ENCODE measurements around the gene MSANTD2.

MSANTD2 gene

DNA sequence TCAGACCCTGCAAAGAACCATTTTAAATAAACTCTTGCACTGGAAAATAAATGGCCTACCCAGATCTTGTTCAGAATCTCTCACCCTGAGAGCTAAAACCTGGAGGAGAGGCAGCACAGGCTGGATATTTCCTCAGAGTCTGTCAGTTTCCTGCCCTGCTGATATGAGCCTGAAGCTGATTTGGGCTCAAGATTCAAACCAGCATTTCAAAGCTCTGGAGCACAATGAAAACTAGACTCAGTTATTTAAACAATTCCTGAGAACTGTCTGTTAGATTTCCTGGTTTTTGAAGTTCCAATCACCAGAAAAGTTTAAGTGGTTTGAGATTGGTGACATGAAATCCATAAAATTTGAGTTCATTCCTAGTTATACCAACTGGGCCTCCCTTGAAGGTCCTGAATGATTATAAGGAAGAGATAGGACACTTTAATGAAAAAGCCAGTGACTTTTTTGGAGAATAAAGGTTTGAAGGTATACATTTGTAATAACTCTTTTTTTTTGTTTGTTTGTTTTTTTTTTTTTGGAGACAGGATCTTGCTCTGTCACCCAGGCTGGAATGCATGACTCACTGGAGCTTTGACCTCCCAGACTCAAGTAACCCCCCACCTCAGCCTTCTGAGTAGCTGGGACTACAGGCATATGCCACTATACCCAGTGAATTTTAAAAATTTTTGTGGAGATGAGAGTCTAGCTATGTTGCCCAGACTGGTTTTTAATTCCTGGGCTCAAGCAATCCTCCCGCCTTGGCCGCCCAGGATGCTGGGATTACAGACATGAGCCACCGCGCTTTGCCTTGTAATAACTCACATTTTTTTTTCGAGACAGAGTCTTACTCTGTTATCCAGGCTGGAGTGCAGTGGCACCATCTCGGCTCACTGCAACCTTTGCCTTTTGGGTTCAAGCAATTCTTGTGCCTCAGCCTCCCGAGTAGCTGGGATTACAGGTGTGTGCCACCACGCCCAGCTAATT, 30.1 kb downstream of the MSANTD2 start:
- TF ChIP-seq, protein P1, sequence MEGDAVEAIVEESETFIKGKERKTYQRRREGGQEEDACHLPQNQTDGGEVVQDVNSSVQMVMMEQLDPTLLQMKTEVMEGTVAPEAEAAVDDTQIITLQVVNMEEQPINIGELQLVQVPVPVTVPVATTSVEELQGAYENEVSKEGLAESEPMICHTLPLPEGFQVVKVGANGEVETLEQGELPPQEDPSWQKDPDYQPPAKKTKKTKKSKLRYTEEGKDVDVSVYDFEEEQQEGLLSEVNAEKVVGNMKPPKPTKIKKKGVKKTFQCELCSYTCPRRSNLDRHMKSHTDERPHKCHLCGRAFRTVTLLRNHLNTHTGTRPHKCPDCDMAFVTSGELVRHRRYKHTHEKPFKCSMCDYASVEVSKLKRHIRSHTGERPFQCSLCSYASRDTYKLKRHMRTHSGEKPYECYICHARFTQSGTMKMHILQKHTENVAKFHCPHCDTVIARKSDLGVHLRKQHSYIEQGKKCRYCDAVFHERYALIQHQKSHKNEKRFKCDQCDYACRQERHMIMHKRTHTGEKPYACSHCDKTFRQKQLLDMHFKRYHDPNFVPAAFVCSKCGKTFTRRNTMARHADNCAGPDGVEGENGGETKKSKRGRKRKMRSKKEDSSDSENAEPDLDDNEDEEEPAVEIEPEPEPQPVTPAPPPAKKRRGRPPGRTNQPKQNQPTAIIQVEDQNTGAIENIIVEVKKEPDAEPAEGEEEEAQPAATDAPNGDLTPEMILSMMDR (IDR thresholded peaks at IDR 0.05; ENCODE audit: control extremely low read depth, extremely low read depth, low read depth, missing control alignments), result no peak
- no peak for DNase-seq (ENCODE audit: extremely low spot score)
- ChIA-PET CTCF (interaction anchor here (1.1 to 21.1 kb wide), 10 partner anchors 8 to 125 kb away, joined by 3 to 381 read pairs (median 8); partner anchors contain the start of genes MSANTD2, NRGN and VSIG2), POLR2A (no interaction called here)

DNA sequence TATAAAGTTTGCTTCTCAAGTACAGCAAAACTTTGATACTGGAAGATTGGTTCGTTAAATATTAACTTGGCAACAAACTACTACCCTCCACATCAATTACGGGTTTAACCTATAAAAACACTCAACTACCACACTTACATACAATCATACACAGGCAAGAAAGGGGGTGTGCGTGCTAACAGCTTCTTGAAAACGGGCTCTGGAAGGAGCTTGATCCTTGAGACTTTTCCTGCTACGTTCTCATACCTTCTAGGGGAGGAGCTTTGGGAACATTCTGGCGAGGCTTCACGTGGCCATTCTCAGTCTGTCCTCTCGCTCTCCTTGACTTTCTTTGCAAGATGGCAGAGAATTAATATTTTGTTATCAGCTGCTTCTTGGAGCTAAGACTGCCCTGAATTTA, 31.3 kb downstream of the MSANTD2 start:
- DNase-seq (ENCODE audit: extremely low spot score), result no peak
- ChIA-PET POLR2A (no interaction called here), CTCF (interaction anchor here (1.4 to 21.1 kb wide), 8 partner anchors 9 to 124 kb away, joined by 4 to 381 read pairs (median 10); partner anchors contain the start of genes MSANTD2, NRGN and VSIG2)
- TF ChIP-seq, protein P1 (IDR thresholded peaks at IDR 0.05; ENCODE audit: control extremely low read depth, extremely low read depth, low read depth, missing control alignments), result no peak

DNA sequence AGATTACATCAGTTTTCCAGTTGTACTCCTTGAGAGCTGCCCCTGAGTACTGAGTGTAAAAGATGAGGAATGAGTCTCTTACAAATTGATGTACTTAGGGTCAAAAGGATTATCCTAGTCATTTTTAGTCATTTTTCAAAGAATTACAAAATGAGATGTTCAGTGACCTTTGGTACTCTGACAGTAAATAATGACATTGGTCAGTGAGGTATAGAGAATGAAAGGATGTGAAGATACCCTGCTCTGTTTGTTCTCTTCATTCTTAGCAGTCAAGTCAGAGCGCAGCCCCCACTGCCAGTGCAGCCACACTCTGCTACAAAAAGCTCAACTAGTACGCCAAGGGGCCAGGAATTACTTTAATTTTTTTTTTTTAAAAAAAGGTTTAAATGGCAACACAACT, 34.0 kb downstream of the MSANTD2 start:
- CTCF ChIA-PET, result interaction anchor here (1.4 to 21.1 kb wide), 5 partner anchors 8 to 95 kb away, joined by 4 to 381 read pairs (median 86); partner anchors contain the start of genes MSANTD2, NRGN, SIAE and SPA17
- DNase-seq (ENCODE audit: extremely low spot score), result no peak
- POLR2A ChIA-PET, result no interaction called here
- TF ChIP-seq, protein P1 (IDR thresholded peaks at IDR 0.05; ENCODE audit: control extremely low read depth, extremely low read depth, low read depth, missing control alignments), result no peak

DNA sequence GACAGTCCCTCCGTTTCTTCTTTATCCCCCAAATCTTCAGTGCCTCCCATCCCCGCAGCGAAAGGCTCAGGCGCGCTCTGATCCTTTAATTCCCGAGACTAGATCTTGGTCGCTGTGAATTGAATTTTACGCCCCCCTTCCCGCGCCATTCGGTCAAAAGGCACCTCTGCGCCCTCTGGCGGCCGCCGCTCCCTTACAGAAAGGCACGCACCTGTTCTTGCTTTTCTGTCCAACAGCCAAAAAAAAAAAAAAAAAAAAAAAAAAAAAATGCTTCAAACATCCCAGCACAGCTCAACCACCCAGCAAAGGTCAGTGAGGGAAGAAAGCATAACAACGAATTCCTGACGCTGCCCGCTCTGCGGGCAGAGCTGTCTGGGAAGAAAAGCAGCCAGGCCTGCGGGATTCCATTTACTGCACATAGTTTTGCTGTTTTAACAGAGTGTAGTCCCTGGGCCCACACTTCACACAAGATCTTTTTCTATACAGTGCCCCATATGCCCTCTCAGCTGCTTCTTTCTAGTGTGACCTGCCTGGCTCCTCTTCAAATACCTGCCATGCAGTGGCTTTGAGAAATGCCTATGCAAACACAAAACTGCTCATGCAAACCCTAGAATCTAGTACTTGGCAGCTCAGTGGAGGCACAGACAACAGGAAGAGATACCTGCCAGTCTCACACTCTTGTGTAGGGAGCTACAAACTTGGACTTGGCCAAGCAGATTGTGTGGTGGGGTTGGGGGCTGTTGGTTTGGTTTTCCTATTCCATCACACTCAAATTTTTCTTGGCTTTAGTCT, 36.9 kb downstream of the MSANTD2 start:
- ChIA-PET POLR2A (interaction anchor here (0.6 kb wide), 1 partner anchor 33 kb away, joined by 5 read pairs; no protein-coding TSS in a partner anchor), CTCF (interaction anchor here (0.7 to 21.1 kb wide), 22 partner anchors 13 to 691 kb away, joined by 3 to 381 read pairs (median 3); partner anchors contain the start of genes MSANTD2, NRGN, SIAE and SPA17)
- peak; percentile 70 for DNase-seq (ENCODE audit: extremely low spot score)
- TF ChIP-seq, protein P1 (IDR thresholded peaks at IDR 0.05; ENCODE audit: control extremely low read depth, extremely low read depth, low read depth, missing control alignments), result peak; percentile 84

DNA sequence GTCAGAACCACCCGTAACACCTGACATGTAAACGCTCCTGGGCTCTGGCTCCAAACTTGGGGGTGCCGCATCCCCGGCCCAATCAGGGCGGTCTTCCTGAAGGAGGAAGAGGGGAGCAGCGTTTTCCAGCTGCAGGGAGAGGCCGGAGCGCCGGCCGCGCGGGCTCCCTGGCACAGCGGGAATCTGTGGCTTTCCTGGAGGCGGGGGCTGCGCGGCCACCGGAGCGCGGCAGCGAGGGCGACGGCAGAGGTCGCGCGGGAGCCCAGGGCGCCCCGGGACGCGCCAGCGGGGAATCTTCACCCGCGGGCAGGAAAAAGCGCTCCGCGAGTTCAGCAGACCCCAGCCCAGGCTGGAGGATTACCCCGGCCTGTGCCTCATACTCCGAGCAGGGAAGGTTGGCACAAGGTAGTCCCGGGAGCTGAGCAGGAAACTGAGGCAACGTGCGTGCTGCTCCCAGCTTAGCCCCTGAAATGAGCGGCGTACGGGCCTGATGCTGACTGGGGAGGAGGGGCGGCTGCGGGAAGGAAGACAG, 37.5 kb downstream of the MSANTD2 start:
- peak; percentile 50 for DNase-seq (ENCODE audit: extremely low spot score)
- TF ChIP-seq, protein P1 (IDR thresholded peaks at IDR 0.05; ENCODE audit: control extremely low read depth, extremely low read depth, low read depth, missing control alignments), result peak; percentile 10
- ChIA-PET CTCF (interaction anchor here (0.5 to 21.1 kb wide), 15 partner anchors 13 to 122 kb away, joined by 3 to 381 read pairs (median 5); partner anchors contain the start of genes MSANTD2, NRGN, SIAE and SPA17), POLR2A (no interaction called here)

Measured in GM10248 (cell line).